Effector memory CD4-positive, alpha-beta T cell (primary cell): ENCODE results near the gene PCNT.
"Not testable (repeated sequence)": the region's sequence is repeated elsewhere in the genome, so short reads cannot be mapped to it uniquely, and the experiment has no call there.

Experiments
- DNase-seq, 3 donors: peaks; one replicate each; pipeline ENCODE4 v3.0.0-alpha.2; 2020
- H3K27ac ChIP-seq: 2 replicates; pipeline ENCODE4 v1.7.0; 2013; ENCODE audit warnings: mild to moderate bottlenecking, low read length, moderate library complexity; ENCODE audit not compliant: insufficient read depth, poor library complexity, severe bottlenecking
- H3K27me3 ChIP-seq: replicated peaks from 2 replicates; pipeline ENCODE4 v1.7.0; 2013; ENCODE audit warnings: mild to moderate bottlenecking, low read length; ENCODE audit not compliant: insufficient read depth, control insufficient read depth, poor library complexity, severe bottlenecking
- H3K36me3 ChIP-seq: 2 replicates; pipeline ENCODE4 v1.7.0; 2013; ENCODE audit warnings: mild to moderate bottlenecking, low read length, moderate library complexity; ENCODE audit not compliant: control insufficient read depth, insufficient read depth
- H3K4me1 ChIP-seq: 2 replicates; pipeline ENCODE4 v1.7.0; 2013; ENCODE audit warnings: low read length, mild to moderate bottlenecking; ENCODE audit not compliant: control insufficient read depth, insufficient read depth, poor library complexity, severe bottlenecking
- H3K4me3 ChIP-seq: 2 replicates; pipeline ENCODE4 v1.7.0; 2013; ENCODE audit warnings: low read length, low read depth, mild to moderate bottlenecking; ENCODE audit not compliant: insufficient read depth, poor library complexity, severe bottlenecking
- H3K9me3 ChIP-seq: 2 replicates; pipeline ENCODE4 v1.7.0; 2013; ENCODE audit warnings: mild to moderate bottlenecking, low read length, moderate library complexity; ENCODE audit not compliant: control insufficient read depth

PCNT gene

DNA sequence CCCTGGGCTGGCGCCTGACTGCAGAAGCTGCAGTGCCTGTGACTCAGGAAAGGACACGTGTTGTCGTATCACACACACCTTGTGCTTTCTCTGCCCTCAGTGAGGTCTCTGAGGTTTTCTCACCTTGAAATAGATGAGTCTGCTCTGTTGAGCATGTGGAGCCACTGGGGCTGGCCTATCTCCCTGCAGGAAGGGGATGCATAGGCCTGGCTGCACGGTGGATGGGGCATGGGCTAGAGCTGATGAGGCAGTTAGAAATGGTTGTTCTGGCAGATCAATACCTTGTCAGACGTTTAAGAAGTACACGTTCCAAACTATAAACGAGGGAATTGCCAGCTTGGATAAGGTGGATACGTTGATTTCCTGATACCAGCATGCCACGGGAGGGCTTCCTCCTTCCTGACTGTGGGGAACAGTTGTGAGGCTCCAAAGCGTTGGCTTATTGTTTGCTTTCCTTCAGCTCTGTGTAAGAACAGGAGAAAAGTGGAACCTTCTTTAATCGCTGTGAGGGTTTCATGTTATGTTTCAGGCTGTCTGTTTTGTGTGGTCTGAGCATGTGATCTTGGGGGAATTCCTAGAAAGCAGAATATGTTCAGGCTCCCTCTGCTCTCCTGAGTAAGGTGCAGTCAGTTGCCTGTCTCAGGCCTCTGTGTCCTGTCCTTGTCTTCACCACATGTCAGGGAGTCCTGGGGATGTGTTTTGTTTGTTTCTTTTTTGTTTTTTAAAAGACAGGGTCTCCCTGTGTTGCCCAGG is 44.8 kb downstream of the PCNT start:
- Histone ChIP-seq H3K27me3 (no peaks in the 10 kb centered on the region), H3K27ac (peak overlapping the region; percentile 8), H3K36me3 (peaks cover 25% of the 10 kb centered on the region), H3K9me3 (no peaks in the 10 kb centered on the region), H3K4me3 (no peak overlapping the region), H3K4me1 (peaks cover 13% of the 10 kb centered on the region)
- DNase-seq = peak in 2 of 3 donors; percentile 11 to 25

GRCh38 chr21:46369520-46370235 is 45.7 kb downstream of the PCNT start:
- Histone ChIP-seq H3K4me1 (peaks cover 13% of the 10 kb centered on the region), H3K9me3 (no peaks in the 10 kb centered on the region), H3K27me3 (no peaks in the 10 kb centered on the region), H3K36me3 (peaks cover 18% of the 10 kb centered on the region), H3K27ac (peak overlapping the region; percentile 8), H3K4me3 (no peak overlapping the region)
- no peak for DNase-seq

DNA sequence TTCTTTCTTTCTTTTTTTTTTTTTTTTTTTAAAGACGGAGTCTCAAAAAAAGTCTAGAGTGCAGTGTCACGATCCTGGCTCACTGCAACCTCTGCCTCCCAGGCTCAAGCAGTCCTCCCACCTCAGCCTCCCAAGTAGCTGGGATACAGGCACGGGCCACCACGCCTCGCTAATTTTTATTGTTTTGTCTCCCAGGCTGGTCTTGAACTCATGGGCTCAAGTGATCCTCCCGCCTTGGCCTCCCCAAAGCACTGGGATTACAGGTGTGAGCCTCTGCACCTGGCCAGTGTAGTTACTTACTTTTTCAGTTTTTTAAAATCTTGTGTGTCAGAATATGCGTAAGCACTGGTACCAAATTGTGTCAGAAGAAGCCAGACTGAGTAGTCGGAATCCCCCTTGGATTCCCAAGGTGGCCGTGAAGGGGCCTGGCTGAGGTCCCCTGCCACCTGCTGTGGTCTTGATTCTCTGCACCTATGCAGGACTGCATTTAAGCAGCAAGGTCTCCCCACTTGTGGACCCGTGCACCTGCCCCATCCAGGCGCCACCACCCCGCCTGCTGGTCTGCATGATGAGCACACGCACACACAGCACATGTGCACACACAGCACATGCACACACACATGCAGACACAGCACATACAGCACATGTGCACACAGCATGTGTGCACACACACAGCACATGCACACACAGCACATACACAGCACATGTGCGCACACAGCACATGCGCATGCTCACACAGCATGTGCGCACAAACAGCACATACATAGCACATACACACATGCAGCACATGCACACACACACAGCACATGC is 47.5 kb downstream of the PCNT start:
- Histone ChIP-seq H3K4me1 (peaks cover 13% of the 10 kb centered on the region), H3K27ac (no peak overlapping the region), H3K27me3 (no peaks in the 10 kb centered on the region), H3K36me3 (peaks cover 7% of the 10 kb centered on the region), H3K4me3 (no peak overlapping the region), H3K9me3 (no peaks in the 10 kb centered on the region)
- no peak for DNase-seq

DNA sequence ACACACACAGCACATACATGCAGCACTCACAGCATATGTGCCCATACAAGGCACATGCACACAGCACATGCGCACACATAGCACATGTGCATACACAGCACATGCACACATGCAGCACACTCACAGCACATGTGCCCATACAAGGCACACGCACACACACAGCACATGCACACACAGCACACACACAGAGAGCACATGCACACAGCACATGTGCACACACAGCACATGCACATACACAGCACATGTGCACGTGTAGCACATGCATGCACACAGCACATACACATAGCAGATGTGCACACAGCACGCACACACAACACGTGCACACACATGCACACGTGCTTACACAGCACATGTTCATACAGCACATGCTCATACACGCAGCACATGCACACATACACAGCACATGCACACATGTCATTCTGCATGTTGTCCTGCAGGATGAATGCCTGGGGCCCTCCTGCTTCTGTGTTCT is 48.1 kb downstream of the PCNT start:
- no peaks in the 10 kb centered on the region for H3K27me3 ChIP-seq
- no peak overlapping the region for H3K27ac ChIP-seq
- peaks cover under 1% of the 10 kb centered on the region for H3K36me3 ChIP-seq
- H3K9me3 ChIP-seq = no peaks in the 10 kb centered on the region
- no peak overlapping the region for H3K4me3 ChIP-seq
- H3K4me1 ChIP-seq = peaks cover 13% of the 10 kb centered on the region
- no peak for DNase-seq

- H3K36me3 ChIP-seq, H3K4me3 ChIP-seq, DNase-seq: not testable (repeated sequence)
Observed at GRCh38 chr21:46372947-46373346, 49.0 kb downstream of the PCNT start.

GRCh38 chr21:46374761-46375389 is 50.9 kb downstream of the PCNT start:
- no peaks in the 10 kb centered on the region for H3K4me1 ChIP-seq
- H3K4me3 ChIP-seq = no peak overlapping the region
- H3K27me3 ChIP-seq = no peaks in the 10 kb centered on the region
- no peaks in the 10 kb centered on the region for H3K9me3 ChIP-seq
- no peak overlapping the region for H3K27ac ChIP-seq
- H3K36me3 ChIP-seq = no peaks in the 10 kb centered on the region
- no peak for DNase-seq

More at GRCh38 chr21:46372947-46373346, 49.0 kb downstream of the PCNT start:
- H3K9me3 ChIP-seq, H3K27me3 ChIP-seq, H3K27ac ChIP-seq: not testable (repeated sequence)
- peaks cover 10% of the 10 kb centered on the region for H3K4me1 ChIP-seq

DNA sequence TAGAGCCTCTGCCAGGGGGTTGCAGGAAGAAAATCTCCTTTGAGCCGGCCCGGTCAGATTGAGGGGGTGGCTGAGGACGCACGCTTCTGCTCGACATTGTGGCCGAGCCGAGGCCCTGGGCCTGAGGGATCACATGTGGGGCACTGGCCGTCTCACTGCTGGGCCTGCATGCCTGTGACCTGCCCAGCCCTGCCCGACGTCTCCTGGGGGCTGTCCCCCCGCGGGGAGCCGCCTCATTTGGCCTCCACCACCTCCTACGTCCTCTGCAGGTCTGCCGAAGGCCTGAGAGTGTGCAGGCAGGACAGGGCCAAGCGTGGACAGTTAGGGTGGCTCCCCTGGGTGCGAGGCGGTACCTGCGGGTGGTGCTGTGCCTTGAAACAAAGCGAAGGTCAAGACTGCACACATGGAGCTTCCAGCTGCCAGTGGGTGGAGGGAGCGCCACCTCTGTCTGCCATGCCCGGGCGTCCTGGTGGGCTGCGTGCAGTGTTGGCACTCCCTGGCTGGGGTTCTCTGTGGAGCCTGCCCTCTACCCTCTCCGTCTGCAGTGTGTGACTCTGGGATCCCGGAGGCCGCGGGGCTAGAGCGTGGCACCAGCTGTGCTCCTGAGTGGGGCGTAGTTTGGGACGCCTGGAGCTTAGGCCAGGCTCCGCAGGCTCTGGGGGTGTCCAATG is 51.7 kb downstream of the PCNT start:
- H3K36me3 ChIP-seq = no peaks in the 10 kb centered on the region
- H3K4me3 ChIP-seq = no peak overlapping the region
- no peaks in the 10 kb centered on the region for H3K9me3 ChIP-seq
- H3K27me3 ChIP-seq = no peaks in the 10 kb centered on the region
- H3K4me1 ChIP-seq = no peaks in the 10 kb centered on the region
- no peak for DNase-seq
- no peak overlapping the region for H3K27ac ChIP-seq

GRCh38 chr21:46376231-46376628 is 52.3 kb downstream of the PCNT start:
- no peaks in the 10 kb centered on the region for H3K9me3 ChIP-seq
- H3K4me1 ChIP-seq = no peaks in the 10 kb centered on the region
- no peaks in the 10 kb centered on the region for H3K27me3 ChIP-seq
- H3K36me3 ChIP-seq = no peaks in the 10 kb centered on the region
- no peak for DNase-seq
- no peak overlapping the region for H3K4me3 ChIP-seq
- no peak overlapping the region for H3K27ac ChIP-seq

DNA sequence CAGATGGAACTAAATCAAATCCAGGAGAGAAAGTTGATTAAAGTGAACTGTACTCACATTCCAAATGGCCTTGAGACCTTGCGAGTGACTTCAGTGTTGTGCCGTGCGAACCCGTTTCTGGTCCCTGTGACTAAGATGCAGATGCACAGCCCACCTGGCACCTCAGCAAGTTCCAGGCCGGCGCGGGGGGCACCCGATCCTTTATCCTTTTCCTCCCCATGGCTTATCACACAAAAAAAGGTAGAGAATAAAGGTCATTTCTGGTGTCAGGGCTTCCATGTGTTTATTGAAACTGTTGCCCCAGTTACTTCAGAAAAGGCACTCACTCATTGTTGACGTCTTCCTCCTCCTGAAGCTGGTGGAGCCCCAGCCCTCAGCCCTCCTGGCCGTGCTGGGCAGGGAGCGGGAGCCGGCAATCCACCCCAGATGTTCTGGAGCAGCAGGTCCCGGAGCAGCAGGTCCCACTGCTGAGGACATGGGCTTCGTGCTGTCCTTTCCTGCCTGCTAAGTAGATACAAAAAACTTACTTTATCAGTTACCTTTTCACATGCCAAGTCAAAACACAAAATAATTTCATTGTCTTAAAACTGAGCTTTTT is 53.0 kb downstream of the PCNT start:
- Histone ChIP-seq H3K9me3 (no peaks in the 10 kb centered on the region), H3K4me3 (no peak overlapping the region), H3K4me1 (no peaks in the 10 kb centered on the region), H3K27ac (no peak overlapping the region), H3K36me3 (no peaks in the 10 kb centered on the region), H3K27me3 (no peaks in the 10 kb centered on the region)
- no peak for DNase-seq
